ENCODE measurements around the gene ZCCHC14.

The ZCCHC14 gene

GRCh38 chr16:87453326-87453725 lies 39.5 kb downstream of the ZCCHC14 start:
- no peak overlapping the region for H3K4me3 ChIP-seq (ENCODE audit: low read depth, low read length)
- TF ChIP-seq CTCF (IDR thresholded peaks at IDR 0.05; ENCODE audit: borderline replicate concordance, insufficient read depth, low read depth, low read length), result no peak

- no peak for TF ChIP-seq CTCF (IDR thresholded peaks at IDR 0.05; ENCODE audit: borderline replicate concordance, insufficient read depth, low read depth, low read length)
These were observed 41.1 kb downstream of the ZCCHC14 start for GRCh38 chr16:87451563-87452210.

GRCh38 chr16:87448866-87449265 lies 44.0 kb downstream of the ZCCHC14 start:
- H3K4me3 ChIP-seq (ENCODE audit: low read depth, low read length), result no peak overlapping the region
- no peak for TF ChIP-seq CTCF (IDR thresholded peaks at IDR 0.05; ENCODE audit: borderline replicate concordance, insufficient read depth, low read depth, low read length)

More at GRCh38 chr16:87451563-87452210, 41.1 kb downstream of the ZCCHC14 start:
- no peak overlapping the region for H3K4me3 ChIP-seq (ENCODE audit: low read depth, low read length)

GRCh38 chr16:87447323-87447722 lies 45.5 kb downstream of the ZCCHC14 start:
- TF ChIP-seq CTCF (IDR thresholded peaks at IDR 0.05; ENCODE audit: borderline replicate concordance, insufficient read depth, low read depth, low read length), result no peak
- H3K4me3 ChIP-seq (ENCODE audit: low read depth, low read length), result no peak overlapping the region

GRCh38 chr16:87446479-87446878 lies 46.3 kb downstream of the ZCCHC14 start:
- no peak overlapping the region for H3K4me3 ChIP-seq (ENCODE audit: low read depth, low read length)
- no peak for TF ChIP-seq CTCF (IDR thresholded peaks at IDR 0.05; ENCODE audit: borderline replicate concordance, insufficient read depth, low read depth, low read length)

GRCh38 chr16:87445486-87445885 lies 47.3 kb downstream of the ZCCHC14 start:
- no peak overlapping the region for H3K4me3 ChIP-seq (ENCODE audit: low read depth, low read length)
- no peak for TF ChIP-seq CTCF (IDR thresholded peaks at IDR 0.05; ENCODE audit: borderline replicate concordance, insufficient read depth, low read depth, low read length)

GRCh38 chr16:87443964-87444363 lies 48.9 kb downstream of the ZCCHC14 start:
- H3K4me3 ChIP-seq (ENCODE audit: low read depth, low read length), result no peak overlapping the region
- no peak for TF ChIP-seq CTCF (IDR thresholded peaks at IDR 0.05; ENCODE audit: borderline replicate concordance, insufficient read depth, low read depth, low read length)
